Measurements from ENCODE around the gene ATP6V0C. TPM values are rescaled to one million over a fixed set of nuclear protein-coding genes. Genes with fewer than 3 reads are reported as not detected.
A peak's percentile ranks its signal among the peaks of the same experiment; 100 is the strongest.

ATP6V0C gene
- polyA plus RNA-seq, 1 donor (not counting 4 experiments of a cell fraction or from before 2014, with no cell fraction given), result 11.4 TPM

- Histone ChIP-seq H3K9ac (ENCODE audit: control insufficient read depth, extremely low read depth, insufficient read depth, low read length) (peak within 1 kb of the TSS; percentile 83), H3K27me3 (ENCODE audit: control insufficient read depth, extremely low read depth, insufficient read depth, low read length) (no peaks in the 10 kb centered on the region), H2AFZ (ENCODE audit: control insufficient read depth, low read length) (no peak within 1 kb of the TSS), H3K36me3 (ENCODE audit: control insufficient read depth in 2 of 2, extremely low read depth in 1 of 2, insufficient read depth in 2 of 2, low read length in 2 of 2) (peaks cover 16 to 30% of the 10 kb centered on the region in 2 experiments), H3K79me2 (ENCODE audit: control insufficient read depth, insufficient read depth, low read length) (peaks cover 56% of the 10 kb centered on the region), H3K27ac (ENCODE audit: control insufficient read depth, insufficient read depth, low read length) (peak within 1 kb of the TSS; percentile 66), H3K9me1 (ENCODE audit: control insufficient read depth, extremely low read depth, insufficient read depth, low read length) (peaks cover 14% of the 10 kb centered on the region), H3K9me3 (ENCODE audit: control insufficient read depth, low read depth, low read length) (no peaks in the 10 kb centered on the region), H3K4me3 (ENCODE audit: control insufficient read depth in 2 of 3, extremely low read depth in 1 of 3, insufficient read depth in 2 of 3, low read depth in 1 of 3, low read length in 3 of 3) (peak within 1 kb of the TSS; percentile 52 to 77 (median 74)), H3K4me1 (ENCODE audit: control insufficient read depth, extremely low read depth, insufficient read depth, low read length) (peaks cover 35% of the 10 kb centered on the region), H3K4me2 (ENCODE audit: control insufficient read depth, extremely low read depth, insufficient read depth, low read depth, low read length) (peak within 1 kb of the TSS; percentile 94), H4K20me1 (ENCODE audit: control insufficient read depth, extremely low read depth, insufficient read depth, low read length) (peaks cover 36% of the 10 kb centered on the region)
- no peak for DNase-seq (ENCODE audit: low read depth, low spot score)
- TF ChIP-seq EZH2 (IDR thresholded peaks at IDR 0.05; ENCODE audit: low read length) (no peak), CTCF (optimal IDR thresholded peaks at IDR 0.05 in 1 of 3, IDR thresholded peaks at IDR 0.05 in 1 of 3, conservative IDR thresholded peaks at IDR 0.05 in 1 of 3; ENCODE audit: extremely low read depth in 1 of 3, insufficient read depth in 2 of 3, low read length in 3 of 3) (no peak)
- dilution Hi-C loops (cut with MboI; ENCODE audit: extremely low pct_ligation_motif_present, low sequenced_read_pairs), result no loop called here
- no peak for FAIRE-seq
Measured at GRCh38 chr16:2520097-2520783, 6.5 kb downstream of the ATP6V0C start, which contains the start of gene AMDHD2. Gene AMDHD2 (plus strand): TSS chr16:2520371. CDS start chr16:2520459, 88 bp downstream.

- Histone ChIP-seq H3K9ac (ENCODE audit: control insufficient read depth, extremely low read depth, insufficient read depth, low read length) (peak overlapping the region; percentile 83), H3K4me1 (ENCODE audit: control insufficient read depth, extremely low read depth, insufficient read depth, low read length) (peaks cover 28% of the 10 kb centered on the region), H3K9me1 (ENCODE audit: control insufficient read depth, extremely low read depth, insufficient read depth, low read length) (peaks cover 12% of the 10 kb centered on the region), H3K4me2 (ENCODE audit: control insufficient read depth, extremely low read depth, insufficient read depth, low read depth, low read length) (peak overlapping the region; percentile 94), H3K4me3 (ENCODE audit: control insufficient read depth in 2 of 3, extremely low read depth in 1 of 3, insufficient read depth in 2 of 3, low read depth in 1 of 3, low read length in 3 of 3) (peak overlapping the region; percentile 52 to 77 (median 74)), H3K36me3 (ENCODE audit: control insufficient read depth in 2 of 2, extremely low read depth in 1 of 2, insufficient read depth in 2 of 2, low read length in 2 of 2) (peaks cover 16 to 32% of the 10 kb centered on the region in 2 experiments), H3K27ac (ENCODE audit: control insufficient read depth, insufficient read depth, low read length) (peak overlapping the region; percentile 66), H4K20me1 (ENCODE audit: control insufficient read depth, extremely low read depth, insufficient read depth, low read length) (peaks cover 35% of the 10 kb centered on the region), H2AFZ (ENCODE audit: control insufficient read depth, low read length) (no peak overlapping the region), H3K27me3 (ENCODE audit: control insufficient read depth, extremely low read depth, insufficient read depth, low read length) (no peaks in the 10 kb centered on the region), H3K9me3 (ENCODE audit: control insufficient read depth, low read depth, low read length) (no peaks in the 10 kb centered on the region), H3K79me2 (ENCODE audit: control insufficient read depth, insufficient read depth, low read length) (peaks cover 49% of the 10 kb centered on the region)
- DNase-seq (ENCODE audit: low read depth, low spot score) (no peak), FAIRE-seq (no peak)
- no peak for TF ChIP-seq EZH2 (IDR thresholded peaks at IDR 0.05; ENCODE audit: low read length)
- TF ChIP-seq CTCF (optimal IDR thresholded peaks at IDR 0.05 in 1 of 3, IDR thresholded peaks at IDR 0.05 in 1 of 3, conservative IDR thresholded peaks at IDR 0.05 in 1 of 3; ENCODE audit: extremely low read depth in 1 of 3, insufficient read depth in 2 of 3, low read length in 3 of 3), result no peak
- dilution Hi-C loops (cut with MboI; ENCODE audit: extremely low pct_ligation_motif_present, low sequenced_read_pairs), result no loop called here
Measured at GRCh38 chr16:2520784-2521531, 7.2 kb downstream of the ATP6V0C start.

All from keratinocyte (primary cell).